HUES6 (cell line): ENCODE results near the gene MLLT1.

Source experiments
- H3K27ac ChIP-seq: 2 replicates; pipeline ENCODE4 v1.7.0; 2013; ENCODE audit warnings: low read depth, mild to moderate bottlenecking, low read length, inconsistent platforms
- H3K27me3 ChIP-seq: 2 replicates; pipeline ENCODE4 v1.6.1; 2013; ENCODE audit warnings: low read length; ENCODE audit not compliant: control insufficient read depth, insufficient read depth
- H3K36me3 ChIP-seq: 2 replicates; pipeline ENCODE4 v1.6.1; 2013; ENCODE audit warnings: low read length; ENCODE audit not compliant: control insufficient read depth, insufficient read depth
- H3K4me1 ChIP-seq: 2 replicates; pipeline ENCODE4 v1.6.1; 2013; ENCODE audit warnings: low read length; ENCODE audit not compliant: control insufficient read depth, insufficient read depth
- H3K4me3 ChIP-seq: 2 replicates; pipeline ENCODE4 v1.5.1; 2013; ENCODE audit warnings: low read depth, low read length
- H3K9ac ChIP-seq: one replicate; pipeline ENCODE4 v1.6.1; 2013; ENCODE audit warnings: mild to moderate bottlenecking, low read length
- H3K9me3 ChIP-seq: 2 replicates; pipeline ENCODE4 v1.6.1; 2013; ENCODE audit warnings: low read depth, low read length; ENCODE audit not compliant: control insufficient read depth, insufficient read depth

Gene MLLT1

GRCh38 chr19:6233827-6234511 lies 45.8 kb downstream of the MLLT1 start:
- Histone ChIP-seq H3K27ac (no peak overlapping the region), H3K27me3 (no peaks in the 10 kb centered on the region), H3K4me3 (no peak overlapping the region), H3K4me1 (peaks cover 19% of the 10 kb centered on the region; the same call in 1 of the 2 replicates), H3K36me3 (peaks cover 20% of the 10 kb centered on the region), H3K9me3 (no peaks in the 10 kb centered on the region), H3K9ac (no peak overlapping the region)

- H3K9me3 ChIP-seq: no peaks in the 10 kb centered on the region
- H3K4me1 ChIP-seq: peaks cover 24% of the 10 kb centered on the region; the same call in 1 of the 2 replicates
- H3K27ac ChIP-seq: no peak overlapping the region
- H3K36me3 ChIP-seq: peaks cover 20% of the 10 kb centered on the region
- H3K4me3 ChIP-seq: no peak overlapping the region
- no peak overlapping the region for H3K9ac ChIP-seq
- H3K27me3 ChIP-seq: no peaks in the 10 kb centered on the region
These were observed 46.5 kb downstream of the MLLT1 start for GRCh38 chr19:6233056-6233826.

GRCh38 chr19:6232601-6233055 lies 47.1 kb downstream of the MLLT1 start:
- no peak overlapping the region for H3K9ac ChIP-seq
- H3K4me1 ChIP-seq: peaks cover 27% of the 10 kb centered on the region; the same call in 1 of the 2 replicates
- peaks cover 22% of the 10 kb centered on the region for H3K36me3 ChIP-seq
- H3K27me3 ChIP-seq: no peaks in the 10 kb centered on the region
- H3K4me3 ChIP-seq: no peak overlapping the region
- H3K9me3 ChIP-seq: no peaks in the 10 kb centered on the region
- H3K27ac ChIP-seq: no peak overlapping the region

GRCh38 chr19:6230991-6231448 lies 48.8 kb downstream of the MLLT1 start:
- peaks cover 27% of the 10 kb centered on the region; the same call in 1 of the 2 replicates for H3K4me1 ChIP-seq
- peaks cover 37% of the 10 kb centered on the region for H3K36me3 ChIP-seq

GRCh38 chr19:6229951-6230712 lies 49.6 kb downstream of the MLLT1 start:
- H3K36me3 ChIP-seq: peaks cover 42% of the 10 kb centered on the region
- no peaks in the 10 kb centered on the region for H3K9me3 ChIP-seq
- no peaks in the 10 kb centered on the region for H3K27me3 ChIP-seq
- H3K4me3 ChIP-seq: no peak overlapping the region
- peaks cover 27% of the 10 kb centered on the region; the same call in 1 of the 2 replicates for H3K4me1 ChIP-seq
- H3K9ac ChIP-seq: no peak overlapping the region
- no peak overlapping the region for H3K27ac ChIP-seq

More at GRCh38 chr19:6230991-6231448, 48.8 kb downstream of the MLLT1 start:
- Histone ChIP-seq H3K4me3 (no peak overlapping the region), H3K27ac (no peak overlapping the region), H3K27me3 (no peaks in the 10 kb centered on the region), H3K9me3 (no peaks in the 10 kb centered on the region), H3K9ac (no peak overlapping the region)

- no peak overlapping the region for H3K27ac ChIP-seq
- H3K4me3 ChIP-seq: no peak overlapping the region
- H3K4me1 ChIP-seq: peaks cover 23% of the 10 kb centered on the region; the same call in 1 of the 2 replicates
- peaks cover 45% of the 10 kb centered on the region for H3K36me3 ChIP-seq
- no peaks in the 10 kb centered on the region for H3K27me3 ChIP-seq
- H3K9me3 ChIP-seq: no peaks in the 10 kb centered on the region
- peak overlapping the region; percentile 20 for H3K9ac ChIP-seq
These were observed 50.4 kb downstream of the MLLT1 start for GRCh38 chr19:6229216-6229913.

GRCh38 chr19:6228551-6229215 lies 51.1 kb downstream of the MLLT1 start:
- Histone ChIP-seq H3K27me3 (no peaks in the 10 kb centered on the region), H3K36me3 (peaks cover 47% of the 10 kb centered on the region), H3K4me1 (peaks cover 17% of the 10 kb centered on the region; the same call in 1 of the 2 replicates), H3K4me3 (no peak overlapping the region), H3K9ac (peak overlapping the region; percentile 20), H3K27ac (peak overlapping the region; percentile 72), H3K9me3 (no peaks in the 10 kb centered on the region)

- H3K9ac ChIP-seq: peak overlapping the region; percentile 47
- peaks cover 52% of the 10 kb centered on the region for H3K36me3 ChIP-seq
- no peak overlapping the region for H3K4me3 ChIP-seq
- H3K9me3 ChIP-seq: no peaks in the 10 kb centered on the region
- no peaks in the 10 kb centered on the region for H3K27me3 ChIP-seq
- H3K4me1 ChIP-seq: peaks cover 14% of the 10 kb centered on the region; the same call in 1 of the 2 replicates
- peak overlapping the region; percentile 72 for H3K27ac ChIP-seq
These were observed 51.8 kb downstream of the MLLT1 start for GRCh38 chr19:6227936-6228325.

- Histone ChIP-seq H3K4me1 (peaks cover 14% of the 10 kb centered on the region; the same call in 1 of the 2 replicates), H3K27me3 (no peaks in the 10 kb centered on the region), H3K27ac (no peak overlapping the region), H3K36me3 (peaks cover 56% of the 10 kb centered on the region), H3K9me3 (no peaks in the 10 kb centered on the region), H3K4me3 (no peak overlapping the region), H3K9ac (no peak overlapping the region)
These were observed 52.4 kb downstream of the MLLT1 start for GRCh38 chr19:6227156-6227935.
